TTC549 (cell line): Measurements from ENCODE around the gene CDH13.

Experiments used
- FAIRE-seq: peaks from 2 replicates; lab custom pipeline; 2012; peaks lifted over from hg19 to GRCh38; lab: Jason Lieb, UNC

The CDH13 gene

DNA sequence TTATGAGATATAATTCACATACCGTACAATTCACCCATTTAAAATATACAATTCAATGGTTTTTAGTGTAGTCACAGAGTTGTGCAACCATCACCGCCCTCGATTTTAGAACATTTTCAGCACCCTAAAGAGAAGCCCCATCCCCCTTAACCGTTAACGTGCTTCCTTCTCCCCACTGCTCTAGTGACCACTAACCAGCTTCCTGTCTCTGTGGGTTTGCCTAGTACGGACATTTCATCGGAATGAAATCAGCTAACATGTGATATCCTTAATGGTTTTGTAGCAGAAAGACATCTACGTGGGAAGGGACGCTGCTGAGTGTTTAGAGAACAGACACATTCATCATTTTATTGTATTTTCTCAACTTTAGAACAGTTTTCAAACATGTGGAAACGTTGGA lies 1100.2 kb downstream of the CDH13 start:
- no peak for FAIRE-seq

DNA sequence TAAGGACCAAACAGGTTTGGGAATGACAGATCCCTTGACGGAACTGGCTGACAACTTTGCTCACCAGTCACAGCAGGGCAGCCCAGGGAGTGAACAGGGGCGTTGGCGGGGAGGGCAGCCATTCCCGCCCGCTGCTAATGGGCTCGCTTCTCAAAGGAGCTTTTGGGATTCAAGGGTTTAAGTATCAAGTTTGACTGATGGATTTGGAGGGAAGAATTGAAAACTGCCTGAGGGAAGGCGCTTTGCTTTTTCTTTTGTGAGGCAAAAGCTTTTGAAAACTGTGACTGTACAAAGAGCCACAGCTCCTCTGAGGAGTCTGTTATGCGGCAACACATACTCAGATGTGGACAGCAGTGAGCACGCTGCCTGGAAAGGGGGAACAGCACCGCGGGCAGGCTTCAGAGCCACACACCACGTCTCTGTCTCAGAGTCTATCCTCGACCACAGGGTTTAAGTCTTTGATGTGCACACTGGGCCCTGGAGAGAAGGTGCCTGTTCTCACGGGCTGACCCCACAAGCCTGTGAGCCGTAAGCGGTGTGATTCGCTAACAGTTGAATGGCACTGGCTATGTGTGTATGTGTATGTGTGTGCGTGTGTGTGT lies 1101.1 kb downstream of the CDH13 start:
- FAIRE-seq, result no peak

DNA sequence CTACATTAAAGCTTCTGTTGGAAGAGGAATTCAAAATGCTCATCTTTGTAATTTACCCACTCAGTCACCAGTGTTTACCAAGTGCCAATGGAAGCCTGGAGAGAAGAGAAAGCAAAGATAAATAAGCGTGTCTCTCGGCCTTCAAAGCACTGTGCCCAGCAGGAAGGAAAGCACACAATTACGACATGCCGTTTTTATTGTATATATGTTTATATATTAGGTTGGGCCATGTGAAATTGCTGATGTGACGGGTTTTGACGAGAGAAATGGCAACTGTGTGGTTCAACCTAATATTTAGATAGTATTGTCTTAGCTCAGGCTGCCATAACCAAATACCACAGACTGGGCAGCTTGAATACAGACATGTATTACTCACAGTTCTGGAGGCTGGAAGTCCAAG lies 1101.7 kb downstream of the CDH13 start:
- FAIRE-seq, result no peak

DNA sequence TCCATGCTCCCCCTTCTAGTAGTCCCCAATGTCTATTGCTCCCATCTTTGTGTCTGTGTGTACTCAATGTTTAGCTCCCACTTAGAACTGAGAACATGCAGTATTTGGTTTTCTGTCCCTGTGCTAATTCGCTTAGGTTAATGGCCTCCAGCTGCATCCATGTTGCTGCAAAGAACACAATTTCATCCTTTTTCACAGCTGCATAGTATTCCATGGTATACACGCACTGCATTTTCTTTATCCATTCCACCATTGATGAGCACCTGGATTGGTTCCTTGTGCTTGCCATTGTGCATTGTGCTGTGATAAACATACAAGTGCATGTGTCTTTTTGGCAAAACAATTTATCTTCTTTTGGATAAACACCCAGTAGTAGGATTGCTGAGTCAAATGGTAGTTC lies 1104.0 kb downstream of the CDH13 start:
- no peak for FAIRE-seq

DNA sequence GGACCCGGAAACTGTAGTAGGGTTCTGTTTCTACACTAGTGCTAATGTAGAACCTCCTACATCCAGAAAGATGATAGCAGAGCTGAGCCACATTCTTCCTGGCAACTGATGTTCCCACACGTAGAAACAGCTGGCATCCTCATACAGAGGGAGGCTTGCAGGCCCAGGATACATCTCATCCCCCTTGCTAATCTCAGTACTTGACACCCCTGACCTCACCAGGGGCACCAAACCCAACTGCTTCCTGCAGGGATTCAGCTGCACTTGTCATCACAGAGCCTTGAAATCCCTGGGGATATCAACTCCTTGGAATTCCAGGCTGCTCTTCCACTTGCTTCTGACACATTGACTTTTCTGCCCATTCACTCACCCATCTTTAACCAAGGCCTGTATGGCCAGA lies 1105.8 kb downstream of the CDH13 start:
- FAIRE-seq, result no peak

DNA sequence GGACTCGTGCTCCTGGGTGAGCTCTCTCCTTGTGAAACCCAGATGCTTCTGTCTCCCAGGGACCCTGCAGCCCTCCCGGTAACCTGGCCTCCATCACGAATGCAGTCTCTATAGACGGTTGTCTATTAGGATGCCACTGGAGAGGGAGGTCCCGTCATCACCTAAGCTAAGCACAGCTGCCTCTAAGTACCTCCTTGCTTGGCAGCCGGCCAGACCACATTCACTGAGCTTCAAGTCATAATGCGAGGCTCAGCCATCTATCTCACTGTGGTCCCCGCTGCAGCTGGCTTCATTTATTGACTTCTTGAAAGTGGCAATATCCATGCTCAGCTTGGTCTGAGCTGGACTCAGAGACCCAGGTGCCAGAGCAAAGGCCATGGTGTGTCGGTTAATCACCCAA lies 1106.5 kb downstream of the CDH13 start:
- no peak for FAIRE-seq

DNA sequence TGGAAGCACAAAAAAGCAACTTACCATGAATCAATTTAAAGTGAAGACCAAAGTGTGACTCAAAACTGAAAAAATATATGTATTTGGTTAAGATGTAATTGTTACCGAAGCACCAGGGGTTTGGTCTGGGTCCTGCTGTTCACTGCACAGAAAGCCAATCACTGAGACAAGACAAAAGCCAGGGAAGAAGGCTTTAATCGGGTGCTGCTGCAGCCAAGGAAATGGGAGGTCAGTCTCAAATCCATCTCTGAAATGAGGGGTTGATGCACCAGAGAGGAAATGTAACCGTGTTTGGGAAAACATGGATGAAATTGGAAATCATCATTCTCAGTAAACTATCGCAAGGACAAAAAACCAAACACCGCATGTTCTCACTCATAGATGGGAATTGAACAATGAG lies 1107.4 kb downstream of the CDH13 start:
- no peak for FAIRE-seq

DNA sequence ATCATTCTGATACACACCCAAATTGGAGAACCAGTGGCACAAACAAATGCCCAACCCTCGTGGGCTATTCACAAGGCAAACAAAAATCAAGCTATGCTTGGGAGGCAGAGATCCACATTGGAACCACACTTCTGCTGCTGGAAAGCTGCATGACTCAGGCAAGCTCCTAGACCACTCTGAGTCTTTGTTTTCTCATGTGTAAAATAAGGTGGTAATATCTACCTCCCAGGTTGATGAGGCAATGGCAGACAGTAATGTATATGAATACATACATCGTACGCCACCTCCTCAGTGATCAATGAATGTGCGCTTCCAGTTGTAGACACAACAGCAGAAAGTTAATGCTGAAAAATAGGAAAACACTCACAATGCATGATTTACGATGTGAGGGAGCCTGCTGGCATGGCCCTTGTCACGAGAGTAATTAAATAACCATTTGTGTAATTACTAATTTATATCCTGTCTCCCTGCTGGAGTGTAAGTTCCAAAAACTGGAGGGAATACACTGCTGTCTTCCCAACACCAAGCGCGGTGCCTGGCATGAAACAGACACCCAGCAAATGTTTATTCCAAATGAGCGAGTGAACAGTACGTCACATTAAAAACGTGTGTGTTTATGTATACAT lies 1111.1 kb downstream of the CDH13 start:
- FAIRE-seq, result no peak

DNA sequence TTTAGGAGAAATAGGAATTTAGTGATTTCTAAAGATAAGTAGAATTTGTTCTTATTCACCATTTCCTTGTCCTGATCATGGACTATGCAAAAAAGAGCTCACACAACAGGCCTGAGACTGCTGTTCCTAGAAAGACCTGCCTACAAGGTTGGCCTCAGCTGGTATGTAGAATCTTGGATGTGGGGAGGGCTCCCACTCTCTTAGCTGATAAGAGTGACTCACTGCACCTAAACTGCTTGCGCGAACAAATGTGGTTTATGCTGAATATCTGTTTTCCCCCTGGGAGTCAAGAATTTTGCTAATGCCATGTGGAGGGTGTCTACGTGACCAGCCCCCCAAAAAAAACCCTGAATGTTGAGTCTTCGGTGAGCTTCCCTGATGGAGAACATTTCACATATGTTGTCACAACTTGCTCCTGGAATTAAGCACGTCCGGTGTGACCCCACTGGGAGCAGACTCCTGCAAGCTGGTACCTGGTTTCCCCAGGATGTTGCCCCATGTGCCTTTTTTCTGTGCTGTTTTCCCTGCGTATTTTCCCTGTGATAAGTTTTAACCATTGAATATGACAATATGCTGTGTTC lies 1112.2 kb downstream of the CDH13 start:
- FAIRE-seq, result no peak

DNA sequence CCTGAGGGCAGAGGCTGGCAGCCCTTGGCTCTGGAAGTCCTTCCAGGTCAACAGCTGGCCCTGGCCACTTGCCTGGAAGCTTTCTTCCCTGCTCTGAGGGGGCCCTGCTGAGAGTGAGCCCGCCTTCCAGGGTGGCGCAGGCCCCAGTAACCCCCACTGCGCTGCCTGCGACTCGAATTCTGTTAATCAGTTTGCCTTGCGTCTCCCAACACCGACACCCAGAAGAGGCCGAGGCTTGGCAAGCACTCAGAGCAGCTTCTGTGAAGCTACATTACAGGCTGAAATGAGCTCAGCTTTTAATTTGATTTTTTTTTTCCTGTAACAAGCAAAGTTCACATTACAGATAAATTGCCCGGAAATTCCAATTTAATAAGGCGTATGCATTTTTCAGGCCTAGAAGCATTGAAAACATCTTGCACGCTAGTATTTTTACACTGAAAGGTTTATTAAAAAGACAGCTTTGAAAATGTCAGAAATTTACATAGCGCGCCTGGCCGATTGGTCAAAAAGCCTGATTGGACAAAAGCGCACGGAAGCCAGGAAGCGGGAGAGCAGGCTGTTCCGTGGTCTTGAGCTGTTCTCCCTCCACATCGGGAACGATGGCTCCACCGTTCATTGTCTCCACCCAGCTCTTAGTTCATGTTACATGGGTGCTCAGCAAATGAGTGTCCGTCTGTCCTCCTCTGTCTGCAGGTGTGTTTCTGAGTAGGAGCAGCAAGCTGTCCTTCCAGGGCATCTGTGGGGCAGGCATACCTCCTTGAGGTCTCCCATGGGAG lies 1115.5 kb downstream of the CDH13 start:
- FAIRE-seq, result no peak

DNA sequence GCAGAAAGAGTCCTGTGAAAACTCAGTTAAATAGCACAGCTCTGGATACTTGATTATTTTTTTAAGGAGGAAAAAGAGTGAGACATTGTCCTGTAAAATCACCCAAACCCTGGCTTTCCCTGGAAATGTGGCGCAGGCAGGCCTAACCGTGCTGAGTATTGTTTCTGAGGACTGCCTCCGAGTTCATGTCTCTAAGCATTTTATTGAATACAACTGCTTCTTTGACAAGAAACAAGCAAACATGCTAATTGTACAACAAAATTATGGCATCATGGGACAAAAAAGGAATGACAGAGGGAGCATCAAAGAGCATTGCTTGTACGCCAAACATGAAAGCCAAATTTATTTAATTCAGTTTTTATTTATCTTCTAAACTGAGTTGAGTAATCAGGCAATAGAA lies 1116.5 kb downstream of the CDH13 start:
- FAIRE-seq, result no peak

DNA sequence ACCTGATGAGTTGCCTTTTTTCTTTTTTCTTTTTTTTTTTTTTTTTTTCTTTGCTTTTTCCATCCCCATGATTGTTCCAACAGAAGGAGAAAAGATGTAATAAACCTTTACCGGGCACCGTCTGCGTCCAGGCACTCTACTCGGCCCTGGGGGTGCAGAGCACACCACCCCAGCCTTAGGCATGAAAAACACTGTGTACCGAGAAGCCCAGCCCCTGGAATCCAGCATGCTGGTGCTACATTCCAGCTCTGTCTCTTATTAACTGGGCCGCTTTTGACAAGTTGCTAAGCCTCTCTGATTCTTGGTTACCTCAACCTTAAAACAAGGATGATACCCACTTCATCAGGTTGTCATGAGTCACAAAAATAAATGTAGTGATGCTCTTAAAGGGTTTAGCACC lies 1117.0 kb downstream of the CDH13 start:
- FAIRE-seq, result no peak

DNA sequence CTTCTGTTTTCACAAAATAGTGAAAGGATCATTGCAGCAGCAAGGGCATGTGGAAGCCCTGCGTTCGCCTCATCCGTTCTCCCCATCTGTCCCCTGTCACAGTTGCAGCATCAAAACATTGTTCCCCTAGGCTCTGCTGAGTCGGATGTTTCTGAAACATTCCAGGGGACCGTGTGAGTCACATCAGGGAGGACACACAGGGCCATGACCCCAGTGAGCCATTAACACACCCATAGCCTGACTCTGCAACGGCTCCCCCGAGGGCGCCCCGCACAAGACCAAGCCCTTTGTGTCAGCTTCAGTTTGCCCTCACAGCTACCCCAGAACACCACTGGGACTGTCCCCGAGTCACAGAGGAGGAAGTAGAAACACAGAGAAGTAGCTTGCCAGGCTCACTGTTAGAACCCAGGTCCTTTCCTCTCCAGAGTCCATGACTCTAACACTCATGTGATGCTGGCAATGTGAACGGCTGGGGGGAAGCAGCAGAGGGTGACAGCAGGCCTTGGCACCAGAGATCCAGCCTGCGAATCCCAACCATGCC lies 1117.7 kb downstream of the CDH13 start:
- no peak for FAIRE-seq

DNA sequence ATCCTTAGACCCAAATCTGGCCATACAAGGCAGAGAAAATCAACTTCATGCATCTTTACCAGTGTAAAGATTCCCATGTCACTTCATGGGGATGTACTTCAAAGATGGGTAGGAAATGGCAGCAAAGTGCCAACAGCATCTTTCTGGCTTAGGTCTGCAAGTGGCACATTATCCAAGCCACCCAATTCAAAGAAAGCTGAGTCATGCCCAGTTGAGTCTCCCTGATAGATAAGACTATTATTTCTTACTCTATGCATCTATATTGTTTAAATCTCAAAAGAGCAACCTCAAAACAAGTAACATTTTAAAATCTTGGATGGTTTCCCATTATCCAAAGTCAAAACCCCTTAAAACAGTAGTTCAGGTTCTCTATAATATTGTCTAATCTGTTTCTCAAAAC lies 1119.8 kb downstream of the CDH13 start:
- no peak for FAIRE-seq

DNA sequence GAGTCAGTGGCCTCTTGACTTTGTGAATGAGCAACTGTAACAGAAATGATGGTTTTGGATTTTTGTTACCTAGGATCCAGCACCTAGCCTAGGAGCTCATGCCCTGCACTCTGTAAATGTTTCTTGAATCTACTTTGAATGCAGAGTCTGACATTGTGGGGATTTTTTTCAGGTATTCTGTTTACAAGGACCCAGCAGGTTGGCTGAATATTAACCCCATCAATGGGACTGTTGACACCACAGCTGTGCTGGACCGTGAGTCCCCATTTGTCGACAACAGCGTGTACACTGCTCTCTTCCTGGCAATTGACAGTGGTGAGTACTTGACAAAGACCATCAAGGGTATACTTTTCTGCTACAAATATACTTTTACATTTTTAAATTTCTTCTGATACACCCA lies 1121.2 kb downstream of the CDH13 start:
- FAIRE-seq, result no peak

DNA sequence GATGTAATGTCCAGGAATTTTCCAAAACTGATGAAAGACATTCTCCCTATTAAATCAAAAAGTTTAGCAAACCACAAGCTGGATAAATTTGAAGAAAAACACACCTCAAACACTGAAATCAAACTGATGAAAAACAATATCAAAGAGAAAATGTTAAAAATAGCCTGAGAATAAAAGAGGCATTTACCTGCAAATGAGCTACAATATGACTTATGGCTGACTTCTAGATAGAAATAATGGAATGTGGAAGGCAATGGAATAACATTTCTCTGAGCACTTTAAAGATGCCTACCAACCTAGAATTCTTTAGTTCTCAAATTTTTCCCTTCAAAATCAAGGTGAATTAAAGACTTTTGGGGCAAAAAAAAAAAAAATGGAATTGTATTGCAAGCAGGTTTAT lies 1128.6 kb downstream of the CDH13 start:
- FAIRE-seq, result no peak

DNA sequence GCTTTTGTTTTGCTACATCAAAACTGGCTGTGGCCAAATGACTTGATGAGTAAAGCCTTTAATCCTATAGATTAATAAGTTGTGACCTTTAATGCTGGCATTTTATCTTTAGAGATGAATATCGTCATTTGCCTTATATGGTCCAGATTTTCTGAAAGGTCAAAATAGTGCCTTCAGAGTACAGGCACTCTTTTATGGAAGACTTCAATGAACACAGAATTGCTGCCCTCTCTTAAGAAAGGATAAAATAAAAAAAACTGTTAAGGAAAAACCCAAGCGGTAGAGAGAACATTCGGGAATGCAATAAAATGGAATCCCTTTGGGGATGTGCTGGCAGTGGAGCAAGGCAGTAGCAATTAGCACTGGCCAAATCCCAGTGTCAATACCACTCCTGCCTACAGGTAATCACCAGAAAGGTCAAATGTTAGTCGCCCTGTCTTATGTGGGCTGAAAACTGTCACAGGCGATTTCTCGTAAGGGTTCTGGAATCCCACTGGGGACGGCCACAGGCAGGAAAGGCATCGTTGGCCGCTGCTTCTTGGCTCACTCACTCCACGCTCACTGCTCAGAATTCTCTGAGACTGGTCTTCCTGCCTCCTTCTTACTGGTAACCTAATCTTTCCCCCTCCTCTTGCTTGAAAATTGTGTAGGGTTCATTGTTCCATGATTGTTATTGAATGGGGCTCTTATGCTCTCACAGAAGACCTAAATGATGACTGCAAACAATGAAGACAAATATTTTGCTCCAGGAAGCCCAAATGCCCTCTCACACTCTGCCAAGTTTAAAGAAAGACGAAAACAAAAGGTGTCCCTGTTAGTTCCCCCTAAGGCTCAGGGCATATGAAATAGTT lies 1135.6 kb downstream of the CDH13 start:
- no peak for FAIRE-seq

DNA sequence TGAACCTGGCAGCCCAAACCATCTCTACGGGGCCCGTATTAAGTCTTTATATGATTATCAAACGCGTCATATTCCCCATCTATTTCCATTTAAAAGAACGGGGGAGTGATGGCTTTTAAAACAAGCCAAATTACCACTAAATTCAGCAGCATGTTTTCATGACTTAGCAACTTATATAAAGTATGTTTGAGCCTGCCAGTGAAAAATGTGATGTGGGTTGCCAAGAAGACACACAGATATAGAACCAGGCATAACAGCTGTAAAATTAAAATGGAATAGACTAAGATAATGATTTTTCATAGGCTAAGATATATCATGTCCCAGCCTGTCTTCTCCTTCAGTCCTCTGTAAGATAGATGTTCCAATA lies 1136.2 kb downstream of the CDH13 start:
- no peak for FAIRE-seq

DNA sequence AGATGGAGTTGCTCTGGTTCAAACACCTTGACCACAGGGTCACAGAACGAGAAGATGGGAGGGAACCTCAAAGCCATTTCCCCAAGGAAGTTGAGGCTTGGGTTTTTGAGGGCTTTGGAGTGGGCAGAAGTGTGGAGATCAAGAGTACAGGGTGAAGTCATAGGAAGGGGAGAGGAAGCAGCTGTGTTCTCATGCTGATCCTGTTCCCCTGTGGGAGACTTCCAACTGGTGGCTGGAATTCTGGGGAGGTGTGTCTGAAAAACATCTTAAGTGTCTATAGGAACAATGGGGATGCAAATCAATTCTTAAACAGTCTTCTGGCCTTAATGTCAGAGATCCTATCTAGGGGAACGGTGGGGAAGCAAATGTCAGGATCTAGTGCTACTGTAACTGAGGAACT lies 1142.2 kb downstream of the CDH13 start:
- no peak for FAIRE-seq

DNA sequence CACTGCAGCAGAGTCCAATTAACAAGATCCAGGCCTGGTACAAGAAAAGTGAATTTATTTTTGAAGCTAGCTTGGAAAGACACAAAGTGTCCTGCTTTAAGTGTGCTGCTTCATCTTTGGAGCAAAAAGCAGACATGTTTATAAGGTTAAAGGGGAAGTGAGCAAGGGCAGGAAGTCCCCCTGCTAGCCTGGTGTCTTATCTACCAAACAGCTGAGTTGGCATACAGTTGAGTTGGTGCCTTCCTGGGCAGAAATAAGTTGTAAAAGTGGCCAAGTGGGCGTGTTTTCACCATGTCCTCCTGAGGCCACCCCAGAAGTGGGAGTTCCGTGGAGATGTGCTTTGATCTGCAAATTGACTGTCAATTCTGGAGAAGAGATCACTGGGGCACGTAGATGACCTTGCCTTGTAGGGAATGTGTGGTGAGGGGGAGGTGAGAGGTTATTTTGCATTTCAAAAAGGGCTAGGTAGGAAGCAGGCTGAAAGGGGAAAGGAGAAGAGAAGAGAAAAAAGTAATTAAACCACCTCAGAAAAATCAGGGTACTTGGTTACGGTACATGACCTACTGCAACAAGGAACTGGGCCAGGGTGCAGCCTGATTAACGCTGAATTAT lies 1142.7 kb downstream of the CDH13 start:
- no peak for FAIRE-seq

DNA sequence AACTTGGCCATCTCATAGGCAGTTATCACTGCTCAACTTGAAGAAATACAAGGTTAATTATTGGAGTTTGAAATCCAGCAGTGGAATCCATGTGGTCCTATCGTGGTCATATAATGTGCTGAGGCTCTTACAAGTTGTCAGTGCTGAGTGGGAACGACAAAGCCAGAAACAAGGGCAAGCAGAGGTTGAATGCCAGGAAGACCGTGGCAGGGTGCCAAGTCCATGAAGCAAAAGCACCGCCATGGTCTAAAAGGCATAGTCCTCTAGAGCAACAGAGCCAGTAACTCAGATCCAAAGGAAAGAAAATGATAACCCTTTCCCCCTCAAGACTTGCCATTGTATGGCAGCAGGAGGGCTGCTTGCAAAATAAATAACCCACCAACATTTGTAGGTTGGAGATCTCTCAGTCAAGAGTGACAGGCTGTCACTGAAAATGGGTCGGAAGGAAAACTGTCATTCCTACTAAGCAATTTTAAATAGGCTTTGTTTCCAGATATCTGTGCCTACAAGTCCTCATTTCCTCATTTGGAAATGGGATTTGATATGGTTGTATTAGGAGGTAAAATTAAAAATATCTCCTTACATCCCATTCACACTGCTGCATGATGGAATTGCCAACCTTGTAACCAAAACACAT lies 1144.7 kb downstream of the CDH13 start:
- no peak for FAIRE-seq
